ENCODE measurements around the gene KRT81.
"Not testable (repeated sequence)": the region's sequence is repeated elsewhere in the genome, so short reads cannot be mapped to it uniquely, and the experiment has no call there.

The KRT81 gene

DNA sequence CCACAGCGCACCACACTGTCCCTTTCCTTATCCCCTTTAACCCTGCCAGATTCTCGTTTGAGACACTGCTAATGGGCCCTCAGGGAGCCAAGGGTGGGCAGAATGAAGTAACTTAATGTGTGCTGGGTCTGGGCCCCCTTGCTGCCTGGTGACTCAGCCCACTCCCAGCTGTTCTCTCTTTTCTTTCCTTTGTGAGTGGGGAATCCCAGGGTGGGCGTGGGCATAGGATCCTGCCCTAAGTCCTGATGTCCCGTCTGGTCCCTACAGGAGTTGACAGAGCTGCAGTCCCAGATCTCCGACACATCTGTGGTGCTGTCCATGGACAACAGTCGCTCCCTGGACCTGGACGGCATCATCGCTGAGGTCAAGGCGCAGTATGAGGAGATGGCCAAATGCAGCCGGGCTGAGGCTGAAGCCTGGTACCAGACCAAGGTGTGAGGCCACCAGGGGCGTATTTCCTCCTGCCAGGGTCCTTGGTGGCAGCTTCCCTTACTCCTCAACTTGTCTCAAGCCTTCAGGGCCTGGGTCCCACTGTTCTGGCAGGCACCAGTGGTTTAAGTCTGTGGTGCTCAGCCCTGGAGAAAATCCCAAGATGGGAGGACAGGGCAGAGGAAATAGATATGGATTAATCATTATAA lies 50.0 kb downstream of the KRT81 start:
- no peak for DNase-seq (ENCODE audit: low read depth in 2 of 2)

DNA sequence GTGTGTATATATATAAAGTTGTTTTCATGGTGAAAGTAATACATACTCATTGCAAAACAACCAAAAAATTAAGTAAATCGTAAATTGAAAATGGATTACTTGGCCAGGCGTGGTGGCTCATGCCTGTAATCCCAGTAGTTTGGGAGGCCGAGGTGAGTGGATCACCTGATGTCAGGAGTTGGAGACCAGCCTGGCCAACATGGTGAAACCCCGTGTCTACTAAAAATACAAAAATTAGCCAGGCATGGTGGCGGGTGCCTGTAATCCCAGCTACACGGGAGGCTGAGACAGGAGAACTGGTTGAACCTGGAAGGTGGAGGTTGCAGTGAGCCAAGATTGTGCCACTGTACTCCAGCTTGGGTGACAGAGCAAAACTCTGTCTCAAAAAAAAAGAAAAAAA lies 51.1 kb downstream of the KRT81 start:
- not testable (repeated sequence) for DNase-seq (ENCODE audit: low read depth in 2 of 2)

DNA sequence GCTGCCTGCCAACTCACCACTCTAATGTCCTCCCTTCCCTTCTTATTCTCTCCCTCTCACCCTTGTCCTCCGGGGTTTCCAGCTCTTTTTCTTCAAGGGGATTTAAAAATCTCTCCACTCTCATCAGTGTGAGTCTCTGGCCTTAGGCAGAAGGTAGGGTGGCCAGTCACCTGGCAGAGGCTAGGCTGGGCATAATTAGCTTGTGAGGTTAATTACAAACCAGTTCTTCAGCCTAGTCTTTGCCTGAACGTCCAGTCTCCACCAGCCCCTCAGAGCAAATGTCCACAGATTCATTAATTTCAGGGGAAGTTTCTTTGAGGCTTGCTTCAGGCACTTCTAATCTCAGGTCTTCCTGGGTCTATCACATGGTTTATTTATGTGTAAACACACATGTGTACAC lies 51.6 kb downstream of the KRT81 start:
- DNase-seq (ENCODE audit: low read depth in 2 of 2) = no peak

DNA sequence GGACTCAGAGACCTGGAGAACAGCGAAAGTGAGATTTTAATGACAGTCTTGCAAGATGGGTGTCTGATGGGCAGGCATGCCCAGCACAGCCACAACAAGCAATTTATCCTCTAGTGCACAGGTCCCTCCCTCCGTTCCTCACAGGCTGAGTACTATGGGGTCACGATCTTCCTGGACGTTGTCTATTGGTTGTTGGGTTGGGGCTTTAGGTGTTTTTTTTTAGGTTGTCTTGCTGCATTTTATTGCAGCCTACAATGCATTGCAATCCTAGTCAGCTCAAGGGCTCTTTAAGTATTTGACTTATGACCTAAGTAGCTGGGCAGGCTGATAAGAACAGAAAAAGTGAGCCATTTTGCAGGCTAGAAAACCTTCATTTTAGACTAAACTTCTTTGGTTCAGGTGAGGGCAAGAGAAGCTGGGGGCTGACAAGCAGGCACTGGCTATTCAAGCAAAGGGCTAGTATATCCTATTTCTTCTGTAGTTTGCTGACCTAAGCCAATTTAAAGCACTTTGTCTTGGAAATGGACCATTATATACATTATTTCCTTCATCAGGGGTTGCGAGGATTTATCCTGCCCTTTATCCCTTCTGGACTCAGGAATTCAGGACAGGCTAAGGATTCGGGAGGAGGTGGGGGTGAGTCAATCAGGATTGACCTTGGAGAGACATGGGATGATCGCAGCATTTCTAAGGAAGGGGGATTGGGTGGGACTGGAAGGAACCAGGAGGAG lies 52.3 kb downstream of the KRT81 start:
- DNase-seq (ENCODE audit: low read depth in 2 of 2) = no peak

DNA sequence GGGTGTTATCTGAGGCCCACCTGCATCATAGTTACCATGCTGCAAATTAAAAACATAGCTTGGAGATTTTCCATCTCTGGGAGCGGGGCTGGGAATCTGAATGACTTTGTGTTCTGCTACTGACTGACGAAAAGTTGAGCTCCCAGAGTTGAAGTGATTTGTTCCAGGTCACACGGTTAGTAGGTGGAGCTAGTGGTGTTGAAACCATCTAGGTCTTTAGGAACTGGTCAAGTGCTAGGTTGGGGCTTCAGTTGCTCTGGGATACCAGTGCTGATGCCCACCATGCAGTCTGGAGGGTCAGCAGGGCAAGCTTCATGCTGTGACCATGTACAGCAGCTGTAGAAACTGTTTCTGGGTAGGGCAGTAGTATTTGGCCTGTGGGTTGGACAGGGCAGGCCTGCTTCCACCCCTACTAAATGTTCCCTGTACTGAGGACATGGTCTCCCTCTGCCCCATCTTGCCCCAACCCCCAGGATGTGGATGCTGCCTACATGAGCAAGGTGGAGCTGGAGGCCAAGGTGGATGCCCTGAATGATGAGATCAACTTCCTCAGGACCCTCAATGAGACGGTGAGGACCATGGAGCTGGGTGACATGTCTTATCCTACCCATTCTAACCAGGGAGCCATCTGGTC lies 53.0 kb downstream of the KRT81 start:
- no peak for DNase-seq (ENCODE audit: low read depth in 2 of 2)

DNA sequence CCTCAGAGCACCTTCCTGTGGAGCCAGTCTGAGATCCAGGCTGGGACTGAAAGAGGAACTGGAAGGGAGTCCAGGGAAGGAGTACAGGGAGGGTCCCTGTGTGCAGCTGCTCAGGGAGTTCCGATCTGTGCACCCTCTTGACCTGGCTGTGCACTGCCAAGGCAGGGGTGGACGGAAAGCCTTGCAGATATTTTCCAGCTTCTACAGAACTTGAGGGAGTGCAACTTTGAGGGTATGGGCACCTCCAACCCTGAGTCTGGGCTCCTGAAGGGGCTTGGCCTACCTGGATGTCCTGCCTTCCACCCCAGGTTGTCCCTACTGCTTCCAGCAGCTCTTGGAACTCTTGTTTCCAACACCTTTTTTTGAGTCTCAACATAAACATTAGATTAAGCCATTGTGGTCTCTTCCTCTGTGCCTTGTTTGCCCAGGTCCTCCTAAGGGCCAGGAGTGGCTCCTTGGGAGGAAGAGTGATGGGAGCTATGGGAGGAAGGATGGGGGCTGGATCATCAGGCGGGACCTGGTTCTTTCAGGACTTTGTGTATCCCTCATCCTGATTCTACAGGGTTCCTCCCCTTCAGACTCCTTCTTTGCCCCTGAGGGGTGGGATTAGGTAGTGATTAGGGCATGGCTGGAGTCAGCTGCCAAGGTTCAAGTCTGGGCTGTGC lies 54.8 kb downstream of the KRT81 start:
- no peak for DNase-seq (ENCODE audit: low read depth in 2 of 2)

Measured in stimulated activated CD4-positive, alpha-beta T cell treated with anti-CD3 and anti-CD28 coated beads, Interleukin-15, amount 100 ng/mL, for 48 hours (primary cell).